Measurements from ENCODE around the gene CTNNA1. TPM values are rescaled to one million over a fixed set of nuclear protein-coding genes. Genes with fewer than 3 reads are reported as not detected.
"Not testable (repeated sequence)": the region's sequence is repeated elsewhere in the genome, so short reads cannot be mapped to it uniquely, and the experiment has no call there.

The CTNNA1 gene
- 100 to 1,000 TPM; 427 to 480 TPM for total RNA-seq
- 100 to 1,000 TPM; 115 to 177 TPM for polyA plus RNA-seq
- long read RNA-seq, donor 1, transcript CTNNA1-236 (2 exons, 2,044 nt), result minor isoform, 8 of 74 reads
- long read RNA-seq, donor 1, transcript CTNNA1-201 (18 exons, 3,756 nt), result major isoform, 34 of 74 reads
- long read RNA-seq, donor 1, partial matches to known transcripts, result 28 of 74 reads
- long read RNA-seq, donor 1, other reads (novel, unspliced or antisense), result 0 of 74 reads
- long read RNA-seq, donor 2, transcript CTNNA1-201 (18 exons, 3,756 nt), result major isoform, 10 of 60 reads
- long read RNA-seq, donor 2, transcript CTNNA1-236 (2 exons, 2,044 nt), result major isoform, 10 of 60 reads
- long read RNA-seq, donor 2, partial matches to known transcripts, result 38 of 60 reads
- long read RNA-seq, donor 2, other reads (novel, unspliced or antisense), result 0 of 60 reads
- long read RNA-seq, donor 3, transcript CTNNA1-236 (2 exons, 2,044 nt), result minor isoform, 7 of 39 reads
- long read RNA-seq, donor 3, transcript CTNNA1-201 (18 exons, 3,756 nt), result major isoform, 16 of 39 reads
- long read RNA-seq, donor 3, partial matches to known transcripts, result 13 of 39 reads
- long read RNA-seq, donor 3, other reads (novel, unspliced or antisense), result 0 of 39 reads
- long read RNA-seq, donor 4, transcript CTNNA1-236 (2 exons, 2,044 nt), result major isoform, 6 of 49 reads
- long read RNA-seq, donor 4, partial matches to known transcripts, result 37 of 49 reads
- long read RNA-seq, donor 4, other reads (novel, unspliced or antisense), result 0 of 49 reads
- long read RNA-seq, donor 5, transcript CTNNA1-236 (2 exons, 2,044 nt), result minor isoform, 11 of 105 reads
- long read RNA-seq, donor 5, transcript CTNNA1-201 (18 exons, 3,756 nt), result major isoform, 36 of 105 reads
- long read RNA-seq, donor 5, partial matches to known transcripts, result 55 of 105 reads
- long read RNA-seq, donor 5, other reads (novel, unspliced or antisense), result 0 of 105 reads

GRCh38 chr5:138752951-138753793 lies at the start of gene CTNNA1:
TSS of gene CTNNA1 (plus strand) at chr5:138753425. CDS start at chr5:138781925, 28,500 bp downstream.
- H3K9ac ChIP-seq (ENCODE audit: insufficient read depth in 1 of 2, low read length in 2 of 2), result peak within 1 kb of the TSS; percentile 86 to 90
- 0 to 1% methylated on average over 58 to 100 of the region's 102 CpGs for WGBS, 2 donors

GRCh38 chr5:138703777-138704176 lies 49.4 kb upstream of the CTNNA1 start:
- ATAC-seq (ENCODE audit: insufficient read depth, low FRiP score); H3K36me3 ChIP-seq (ENCODE audit: control insufficient read depth in 4 of 4, insufficient read depth in 4 of 4, low read length in 4 of 4); H3K9me3 ChIP-seq (ENCODE audit: control insufficient read depth in 4 of 4, insufficient read depth in 3 of 4, low read length in 3 of 4); H3K4me3 ChIP-seq; H3K27me3 ChIP-seq (ENCODE audit: control insufficient read depth in 3 of 3, insufficient read depth in 3 of 3, low read length in 2 of 3); H3K27ac ChIP-seq (ENCODE audit: low read depth in 1 of 2, low read length in 1 of 2); H3K9ac ChIP-seq (ENCODE audit: insufficient read depth in 1 of 2, low read length in 2 of 2); DNase-seq; H3K4me1 ChIP-seq (ENCODE audit: control insufficient read depth in 5 of 5, insufficient read depth in 5 of 5, low read length in 5 of 5): not testable (repeated sequence)
- 96 to 98% methylated on average over 3 of the region's 3 CpGs for WGBS, 2 donors

More at GRCh38 chr5:138752951-138753793, at the start of gene CTNNA1:
- TF ChIP-seq CTCF (IDR thresholded peaks at IDR 0.05; ENCODE audit: control extremely low read depth, extremely low read depth), result no peak
- ATAC-seq (ENCODE audit: insufficient read depth, low FRiP score) (peak; percentile 81), DNase-seq (peak; percentile 81 to 90 (median 85))
- Histone ChIP-seq H3K9me3 (ENCODE audit: control insufficient read depth in 4 of 4, insufficient read depth in 3 of 4, low read length in 3 of 4) (peaks cover 0 to 3% (median 0%) of the 10 kb centered on the region in 4 donors), H3K27ac (ENCODE audit: low read depth in 1 of 2, low read length in 1 of 2) (peak within 1 kb of the TSS; percentile 97 to 99), H3K27me3 (ENCODE audit: control insufficient read depth in 3 of 3, insufficient read depth in 3 of 3, low read length in 2 of 3) (no peaks in the 10 kb centered on the region), H3K4me1 (ENCODE audit: control insufficient read depth in 5 of 5, insufficient read depth in 5 of 5, low read length in 5 of 5) (peaks cover 0 to 16% (median 12%) of the 10 kb centered on the region in 5 donors), H3K4me3 (peak within 1 kb of the TSS; percentile 92), H3K36me3 (ENCODE audit: control insufficient read depth in 4 of 4, insufficient read depth in 4 of 4, low read length in 4 of 4) (peaks cover 0 to 17% (median 6%) of the 10 kb centered on the region in 4 donors)

- DNase-seq, result no peak
- WGBS, 2 donors, result 80 to 87% methylated on average over 3 of the region's 3 CpGs
- H3K36me3 ChIP-seq (ENCODE audit: control insufficient read depth in 4 of 4, insufficient read depth in 4 of 4, low read length in 4 of 4), result no peaks in the 10 kb centered on the region
- H3K9ac ChIP-seq (ENCODE audit: insufficient read depth in 1 of 2, low read length in 2 of 2), result no peak overlapping the region
- no peaks in the 10 kb centered on the region for H3K9me3 ChIP-seq (ENCODE audit: control insufficient read depth in 4 of 4, insufficient read depth in 3 of 4, low read length in 3 of 4)
- no peak for ATAC-seq (ENCODE audit: insufficient read depth, low FRiP score)
- H3K27me3 ChIP-seq (ENCODE audit: control insufficient read depth in 3 of 3, insufficient read depth in 3 of 3, low read length in 2 of 3), result no peaks in the 10 kb centered on the region
- H3K4me3 ChIP-seq, result no peak overlapping the region
- no peaks in the 10 kb centered on the region for H3K4me1 ChIP-seq (ENCODE audit: control insufficient read depth in 5 of 5, insufficient read depth in 5 of 5, low read length in 5 of 5)
- no peak for TF ChIP-seq CTCF (IDR thresholded peaks at IDR 0.05; ENCODE audit: control extremely low read depth, extremely low read depth)
- no peak overlapping the region for H3K27ac ChIP-seq (ENCODE audit: low read depth in 1 of 2, low read length in 1 of 2)
Observed at GRCh38 chr5:138705007-138705406, 48.2 kb upstream of the CTNNA1 start.

All from lung (tissue), 16 donors.